GM19025 (cell line): ENCODE data around the gene FAM174C.
A peak's percentile ranks its signal among the peaks of the same experiment; 100 is the strongest.
"Not testable (repeated sequence)": the region's sequence is repeated elsewhere in the genome, so short reads cannot be mapped to it uniquely, and the experiment has no call there.

Experiments
- ATAC-seq: cut with Tn5 transposase; IDR thresholded peaks from one replicate; pipeline ENCODE4 v1.9.1; 2021; ENCODE audit warnings: mild to moderate bottlenecking, low read depth, moderate library complexity; ENCODE audit not compliant: unreplicated experiment

Gene FAM174C

DNA sequence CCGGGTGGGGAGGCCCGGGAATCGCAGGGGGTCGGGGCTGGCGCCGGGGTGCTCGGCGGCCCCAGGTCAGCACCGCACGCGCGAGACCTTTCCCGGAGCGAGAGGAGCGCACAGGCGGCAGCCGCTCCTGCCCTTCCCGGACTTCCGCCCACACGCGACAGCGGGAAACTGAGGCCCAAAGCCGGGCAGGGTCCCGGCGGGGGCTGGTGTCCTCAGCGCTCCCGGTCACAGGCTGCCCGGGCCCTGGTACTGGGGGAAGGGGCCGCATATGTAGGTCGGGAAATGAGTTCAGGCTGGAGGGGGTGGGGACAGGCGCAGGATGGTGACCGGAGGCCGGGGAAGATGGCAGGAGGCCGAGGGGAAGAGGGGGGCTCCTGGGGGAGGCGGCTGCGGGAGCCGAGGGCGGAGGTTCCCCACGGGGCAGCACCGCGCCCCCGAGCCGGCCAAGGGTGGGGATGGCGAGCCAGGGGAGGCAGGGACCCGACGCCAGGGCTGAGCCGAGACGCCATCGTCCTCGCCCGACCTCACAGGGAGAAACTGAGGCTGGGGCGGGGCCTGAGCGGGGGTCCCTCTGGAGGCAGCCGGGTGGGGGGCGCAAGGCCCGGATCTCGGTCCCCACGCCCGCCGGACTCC, 38.2 kb upstream of the FAM174C start:
- ATAC-seq, result no peak

DNA sequence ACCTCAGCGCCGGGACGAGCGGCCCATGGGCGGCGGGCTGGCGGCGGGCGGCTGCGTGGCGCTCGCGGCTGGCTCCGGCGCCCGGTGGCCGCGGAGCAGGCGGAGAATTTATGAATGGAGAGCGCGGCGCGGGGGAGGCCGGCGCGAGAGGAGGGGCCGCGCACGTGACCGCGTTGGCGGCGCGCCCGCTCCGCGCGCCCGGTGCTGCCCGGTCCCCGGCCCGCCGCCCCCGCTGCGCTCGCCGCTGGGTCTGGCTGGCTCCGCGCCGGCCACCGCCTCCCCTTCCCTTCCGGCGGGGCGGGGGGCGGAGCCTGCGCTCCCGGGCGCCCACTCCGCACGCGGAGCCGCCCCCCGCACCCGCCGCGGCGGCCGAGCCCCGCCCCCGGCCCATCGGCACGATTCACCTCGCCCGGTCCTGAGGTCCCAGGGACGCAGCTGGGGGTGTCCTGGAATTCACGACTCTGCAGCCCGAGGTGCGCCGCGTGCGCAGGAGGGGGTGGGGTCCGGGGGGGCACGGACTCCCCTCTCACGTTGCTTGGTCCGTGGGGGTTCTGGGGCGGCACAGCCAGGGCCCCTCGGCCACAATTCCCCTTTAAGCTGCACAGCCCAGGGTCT, 37.5 kb upstream of the FAM174C start, which contains the start of gene CBARP:
Gene CBARP, minus strand, starts transcription at position 252 of the 615 bp plus-strand sequence. CDS start 1,905 bp downstream, outside the sequence.
- no peak for ATAC-seq

DNA sequence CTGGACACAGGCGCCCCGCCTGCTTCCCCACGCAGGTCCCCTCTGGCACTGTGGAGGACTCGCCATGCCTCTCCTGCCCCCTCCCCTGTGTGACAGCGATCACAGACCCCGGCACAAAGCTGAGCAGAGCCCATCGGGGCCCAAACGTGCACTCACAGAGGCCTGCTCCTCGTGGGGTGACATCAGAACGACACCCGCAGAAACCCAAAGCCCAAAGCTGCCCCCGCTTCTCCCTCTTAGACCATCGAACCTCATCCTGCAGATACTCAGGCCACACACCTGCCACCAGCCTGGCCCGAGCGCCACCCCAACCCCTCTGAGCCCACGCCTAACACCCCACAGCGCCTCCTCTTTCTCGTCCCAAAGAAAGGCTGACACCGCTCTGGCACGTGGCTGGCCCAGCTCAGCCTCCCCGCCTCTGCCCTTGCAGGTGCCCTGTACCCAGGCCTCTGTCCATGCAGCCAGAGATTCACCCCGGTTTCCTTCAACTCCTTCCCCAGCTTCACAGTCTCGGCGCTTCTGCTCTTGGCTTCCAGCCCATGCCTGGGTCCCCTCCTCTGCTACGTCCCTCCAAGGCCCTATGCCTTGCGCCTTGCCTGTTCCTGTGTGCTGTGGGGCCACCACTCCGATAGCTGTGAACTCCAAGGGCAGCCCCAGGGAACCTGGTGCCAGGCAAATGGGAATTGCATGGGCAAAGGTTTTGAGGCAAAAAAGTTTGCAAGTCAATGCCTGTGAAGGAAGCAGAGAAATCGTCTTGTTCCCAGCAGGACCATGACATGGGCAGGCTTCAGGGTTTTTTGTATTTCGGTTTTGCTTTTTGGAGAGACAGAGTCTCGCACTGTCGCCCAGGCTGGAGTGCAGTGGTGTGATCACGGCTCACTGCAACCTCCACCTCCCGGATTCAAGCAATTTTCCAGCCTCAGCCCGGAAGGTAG, 36.7 kb upstream of the FAM174C start:
- ATAC-seq, result no peak

DNA sequence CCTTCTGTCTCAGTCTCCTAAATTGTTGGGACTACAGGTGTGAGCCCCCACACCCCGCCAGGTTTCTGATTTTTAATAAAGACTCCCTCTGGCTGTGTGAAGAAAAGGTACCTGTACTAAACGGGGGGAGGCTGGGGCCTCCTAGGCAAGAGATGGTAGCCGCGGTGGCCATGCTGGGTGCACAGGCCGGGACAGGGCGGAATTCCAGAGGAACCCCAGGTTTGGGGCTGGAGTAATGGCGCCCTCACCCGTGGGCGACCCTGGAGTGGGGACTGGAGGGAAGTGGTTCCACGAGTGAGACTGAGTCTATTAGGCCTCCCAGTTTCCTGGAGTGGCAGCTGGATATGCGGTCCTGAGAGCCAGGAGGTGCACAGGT, 35.9 kb upstream of the FAM174C start:
- no peak for ATAC-seq

DNA sequence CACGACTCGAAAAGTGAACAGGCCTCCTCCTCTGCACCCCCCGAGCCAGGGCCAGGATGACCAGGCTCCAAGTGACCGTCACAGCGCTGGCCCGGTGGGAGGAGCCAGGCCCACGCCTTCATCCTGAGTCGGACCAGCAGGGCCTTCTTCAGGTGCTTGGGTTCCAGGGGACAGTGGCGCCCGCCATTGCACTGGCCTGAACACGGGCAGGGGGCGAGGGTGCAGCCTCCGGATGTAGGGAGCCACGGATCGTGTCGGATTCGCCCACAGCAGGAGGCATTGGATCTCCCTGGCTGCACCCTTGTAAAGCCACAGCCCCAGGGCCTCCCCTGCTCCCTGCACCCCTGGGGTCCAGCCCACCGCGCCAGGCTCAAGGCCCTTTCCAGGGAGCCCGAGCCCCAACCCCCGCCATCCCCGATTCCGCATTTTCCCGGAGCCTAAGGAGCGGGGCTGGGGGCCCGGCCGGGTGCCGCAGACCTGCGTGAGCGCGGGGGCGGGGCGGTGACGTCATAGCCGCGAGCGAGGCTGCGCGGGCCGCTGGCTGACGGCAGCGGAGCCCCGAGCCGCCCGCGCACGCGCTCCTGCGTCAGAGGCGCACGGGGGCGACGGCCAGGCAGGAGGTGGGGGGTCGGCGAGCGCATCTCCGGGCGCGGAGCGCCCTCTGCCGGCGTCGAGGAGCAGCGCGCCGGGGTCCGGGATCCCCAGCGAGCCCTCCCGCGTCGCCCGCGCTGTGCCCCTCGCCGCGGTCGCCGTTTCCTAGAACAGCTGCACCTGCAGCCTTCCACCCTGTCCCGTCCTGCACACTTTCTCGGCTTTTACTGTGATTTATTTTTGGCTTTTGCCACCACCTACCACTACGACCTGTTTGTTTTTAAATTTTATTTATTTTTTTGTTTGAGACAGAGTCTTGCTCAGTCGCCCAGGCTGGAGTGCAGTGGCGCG, 35.3 kb upstream of the FAM174C start:
- peak; percentile 35 for ATAC-seq

DNA sequence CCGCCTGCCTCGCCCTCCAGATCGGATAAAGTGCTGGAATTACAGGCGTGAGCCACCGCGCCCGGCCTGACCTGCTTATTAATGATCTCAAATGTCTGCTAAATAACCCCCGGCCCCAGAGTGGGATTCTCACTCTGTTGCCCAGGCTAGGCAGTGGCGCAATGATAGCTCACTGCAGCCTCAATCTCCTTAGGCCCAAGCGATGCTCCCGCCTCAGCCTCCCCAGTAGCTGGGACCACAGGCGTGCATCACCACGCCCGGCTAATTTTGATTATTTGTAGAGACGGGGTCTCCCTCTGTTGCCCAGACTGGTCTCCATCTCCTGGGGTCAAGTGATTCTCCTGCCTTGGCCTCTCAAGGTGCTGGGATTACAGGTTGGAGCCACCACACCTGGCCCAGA, 34.4 kb upstream of the FAM174C start:
- ATAC-seq, result no peak

DNA sequence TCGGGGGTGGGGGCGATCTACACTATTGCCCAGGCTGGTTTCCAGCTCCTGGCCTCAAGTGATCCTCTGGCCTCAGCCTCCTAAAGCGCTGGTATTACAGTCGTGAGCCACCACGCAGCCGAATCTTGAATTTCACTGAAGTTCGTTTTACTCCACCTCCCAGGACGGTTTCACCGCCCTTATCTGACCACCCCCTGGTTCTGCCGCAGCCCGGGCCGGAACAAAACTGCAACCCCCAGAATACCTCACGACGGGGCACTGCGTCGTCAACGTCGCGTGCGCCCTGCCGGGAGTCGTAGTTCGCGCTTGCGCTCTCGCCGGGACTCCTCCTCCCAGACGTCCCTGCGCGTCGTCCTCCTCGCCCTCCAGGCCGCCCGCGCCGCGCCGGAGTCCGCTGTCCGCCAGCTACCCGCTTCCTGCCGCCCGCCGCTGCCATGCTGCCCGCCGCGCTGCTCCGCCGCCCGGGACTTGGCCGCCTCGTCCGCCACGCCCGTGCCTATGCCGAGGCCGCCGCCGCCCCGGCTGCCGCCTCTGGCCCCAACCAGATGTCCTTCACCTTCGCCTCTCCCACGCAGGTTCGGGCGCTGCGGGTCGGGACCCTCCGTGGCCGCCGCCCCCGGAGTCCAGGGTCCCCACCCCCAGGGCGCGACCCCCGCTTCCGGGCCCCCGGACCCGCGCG, 33.8 kb upstream of the FAM174C start, which contains the start of gene ATP5F1D:
Gene ATP5F1D, plus strand, starts transcription at position 335 of the 679 bp plus-strand sequence. Its CDS starts 100 bp downstream, at position 435.
- ATAC-seq, result peak; percentile 48

DNA sequence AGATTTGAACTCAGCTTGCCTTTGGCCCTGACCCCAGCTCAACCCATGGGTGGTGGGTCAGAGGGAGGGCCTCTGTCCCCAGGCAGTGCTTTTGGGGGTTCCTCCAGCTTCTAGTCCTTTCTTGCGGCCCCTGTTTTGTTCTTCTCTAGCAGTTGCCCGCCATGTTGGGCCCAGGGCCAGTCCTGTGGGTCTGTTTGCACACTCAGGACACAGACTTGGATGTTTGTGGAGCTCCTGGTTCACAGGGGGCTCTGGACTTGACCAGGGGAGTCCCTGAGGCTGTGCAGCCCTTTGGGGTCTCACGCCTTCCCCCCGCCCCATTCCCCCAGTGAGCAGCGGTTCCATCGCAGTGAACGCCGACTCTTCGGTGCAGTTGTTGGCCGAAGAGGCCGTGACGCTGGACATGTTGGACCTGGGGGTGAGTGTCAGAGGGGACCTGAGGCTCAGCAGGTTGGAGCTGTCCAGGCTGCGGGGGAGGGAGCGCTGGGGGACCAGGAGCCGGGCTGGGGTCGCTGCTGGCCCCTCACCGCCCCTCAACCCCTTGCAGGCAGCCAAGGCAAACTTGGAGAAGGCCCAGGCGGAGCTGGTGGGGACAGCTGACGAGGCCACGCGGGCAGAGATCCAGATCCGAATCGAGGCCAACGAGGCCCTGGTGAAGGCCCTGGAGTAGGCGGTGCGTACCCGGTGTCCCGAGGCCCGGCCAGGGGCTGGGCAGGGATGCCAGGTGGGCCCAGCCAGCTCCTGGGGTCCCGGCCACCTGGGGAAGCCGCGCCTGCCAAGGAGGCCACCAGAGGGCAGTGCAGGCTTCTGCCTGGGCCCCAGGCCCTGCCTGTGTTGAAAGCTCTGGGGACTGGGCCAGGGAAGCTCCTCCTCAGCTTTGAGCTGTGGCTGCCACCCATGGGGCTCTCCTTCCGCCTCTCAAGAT, 31.3 kb upstream of the FAM174C start:
- no peak for ATAC-seq

DNA sequence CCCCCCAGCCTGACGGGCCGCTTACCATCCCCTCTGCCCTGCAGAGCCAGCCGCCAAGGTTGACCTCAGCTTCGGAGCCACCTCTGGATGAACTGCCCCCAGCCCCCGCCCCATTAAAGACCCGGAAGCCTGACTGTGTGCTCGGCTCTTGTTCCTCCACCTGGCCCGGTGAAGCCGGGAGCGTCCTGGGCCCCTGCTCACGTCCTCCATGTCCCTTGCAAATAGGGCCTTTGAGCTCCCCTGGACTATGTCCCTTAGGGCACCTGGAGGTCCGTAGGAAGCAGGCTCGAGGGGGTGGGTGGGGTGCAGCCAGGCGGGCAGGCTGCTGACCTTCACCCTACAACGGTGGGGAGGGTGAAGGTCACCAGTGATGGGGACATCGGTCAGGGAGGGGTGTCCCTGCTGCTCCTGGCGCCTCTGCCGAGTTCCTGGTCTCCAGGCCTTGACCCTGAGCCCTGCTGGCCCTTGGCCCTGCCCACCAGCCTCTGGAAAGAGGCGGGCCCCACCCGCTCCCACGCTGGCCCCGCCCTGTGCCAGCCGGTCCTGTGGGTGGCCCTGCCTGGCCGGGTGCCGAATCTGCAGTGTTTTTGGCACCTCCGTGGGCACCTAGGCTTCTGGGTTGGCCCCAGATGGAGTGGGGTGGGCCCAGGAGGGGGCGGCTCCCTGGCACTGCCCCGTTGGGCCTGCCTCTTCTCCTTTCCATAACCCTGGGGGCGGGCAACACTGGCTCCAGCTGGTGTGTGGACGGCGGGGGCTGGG, 30.5 kb upstream of the FAM174C start:
- ATAC-seq, result no peak

DNA sequence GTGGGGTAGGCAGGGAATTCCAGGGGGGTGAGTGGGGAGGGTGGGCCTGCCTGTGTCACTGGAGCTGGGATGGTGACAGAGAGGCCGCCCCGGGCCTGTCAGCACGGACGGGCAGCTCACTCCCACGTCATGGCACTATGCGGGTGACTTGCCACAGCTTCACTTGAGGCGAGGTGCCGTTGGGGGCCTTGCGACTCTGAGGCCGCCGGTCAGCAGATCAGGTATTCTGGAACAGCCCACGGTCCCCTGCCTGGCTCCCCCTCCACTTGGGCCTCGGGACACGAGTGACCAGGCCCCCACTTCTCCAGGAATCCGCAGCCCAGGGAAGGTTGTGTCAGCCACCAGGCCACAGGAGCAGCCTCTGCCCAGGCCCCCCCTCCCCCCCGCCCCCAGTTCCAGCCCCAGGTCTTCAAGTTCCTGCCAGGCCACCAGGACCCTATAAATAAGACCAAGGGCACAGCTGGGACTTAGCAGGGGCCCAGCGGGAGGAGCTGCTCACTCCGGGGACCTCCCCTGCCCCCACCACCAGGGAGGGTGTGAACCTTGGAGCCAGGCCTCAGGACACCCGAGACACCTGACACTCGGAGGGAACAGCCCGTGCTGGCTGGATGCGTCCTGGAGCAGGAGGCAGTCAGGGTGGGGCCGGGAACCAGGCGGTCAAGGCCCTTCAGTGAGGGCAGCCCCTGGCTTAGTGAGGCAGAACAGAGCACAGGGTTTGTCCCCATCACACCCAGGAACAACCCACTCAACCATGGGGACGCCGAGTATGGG, 29.7 kb upstream of the FAM174C start:
- no peak for ATAC-seq

DNA sequence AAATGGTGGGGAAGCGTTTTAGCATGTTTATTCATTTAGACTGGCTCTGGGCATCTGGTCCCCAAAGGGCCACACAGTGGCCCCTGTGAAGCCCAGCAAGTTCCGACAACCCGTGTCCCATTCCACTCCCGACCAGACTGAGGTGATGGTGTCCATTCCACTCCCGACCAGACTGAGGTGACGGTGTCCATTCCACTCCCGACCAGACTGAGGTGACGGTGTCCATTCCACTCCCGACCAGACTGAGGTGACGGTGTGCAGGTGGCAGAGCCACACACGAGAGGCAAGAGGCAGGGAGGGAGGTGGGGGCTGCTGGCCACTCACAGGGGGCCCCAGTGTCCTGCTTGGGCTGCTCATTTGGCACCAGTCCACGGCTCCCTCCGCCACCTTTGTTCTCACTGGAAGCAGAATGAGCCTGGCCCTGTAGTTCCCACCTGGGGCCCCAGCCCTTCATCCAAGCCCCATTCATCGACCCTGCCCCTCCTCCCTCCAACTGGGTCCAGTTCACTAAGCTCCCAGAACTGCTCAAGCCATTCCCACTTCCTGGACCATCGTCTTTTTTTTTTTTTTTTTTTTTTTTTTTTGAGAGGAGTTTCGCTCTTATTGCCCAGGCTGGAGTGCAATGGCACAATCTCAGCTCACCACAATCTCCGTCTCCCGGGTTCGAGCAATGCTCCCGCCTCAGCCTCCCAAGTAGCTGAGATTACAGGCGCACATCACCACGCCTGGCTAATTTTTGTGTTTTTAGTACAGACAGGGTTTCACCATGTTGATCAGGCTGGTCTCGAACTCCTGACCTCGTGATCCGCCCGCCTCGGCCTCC, 28.9 kb upstream of the FAM174C start:
- not testable (repeated sequence) for ATAC-seq

DNA sequence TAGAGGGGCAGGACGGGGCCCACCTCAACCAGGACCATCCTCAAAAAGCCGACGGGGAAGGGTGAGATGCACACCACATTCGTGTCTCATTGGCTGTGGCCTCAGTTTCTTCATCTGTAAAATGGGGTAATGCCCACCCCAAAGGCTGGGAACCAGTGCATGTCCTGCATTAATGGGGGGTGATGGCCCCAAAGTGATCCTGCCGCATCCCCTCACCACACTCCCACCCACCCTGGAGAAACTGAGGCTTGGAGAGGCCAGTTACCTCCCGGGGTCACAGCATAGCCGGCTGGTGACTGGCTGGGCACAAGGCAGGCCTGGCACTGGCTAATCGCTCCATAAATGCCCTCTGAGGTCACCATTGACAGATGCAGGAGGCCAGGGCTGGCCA, 27.6 kb upstream of the FAM174C start:
- no peak for ATAC-seq

DNA sequence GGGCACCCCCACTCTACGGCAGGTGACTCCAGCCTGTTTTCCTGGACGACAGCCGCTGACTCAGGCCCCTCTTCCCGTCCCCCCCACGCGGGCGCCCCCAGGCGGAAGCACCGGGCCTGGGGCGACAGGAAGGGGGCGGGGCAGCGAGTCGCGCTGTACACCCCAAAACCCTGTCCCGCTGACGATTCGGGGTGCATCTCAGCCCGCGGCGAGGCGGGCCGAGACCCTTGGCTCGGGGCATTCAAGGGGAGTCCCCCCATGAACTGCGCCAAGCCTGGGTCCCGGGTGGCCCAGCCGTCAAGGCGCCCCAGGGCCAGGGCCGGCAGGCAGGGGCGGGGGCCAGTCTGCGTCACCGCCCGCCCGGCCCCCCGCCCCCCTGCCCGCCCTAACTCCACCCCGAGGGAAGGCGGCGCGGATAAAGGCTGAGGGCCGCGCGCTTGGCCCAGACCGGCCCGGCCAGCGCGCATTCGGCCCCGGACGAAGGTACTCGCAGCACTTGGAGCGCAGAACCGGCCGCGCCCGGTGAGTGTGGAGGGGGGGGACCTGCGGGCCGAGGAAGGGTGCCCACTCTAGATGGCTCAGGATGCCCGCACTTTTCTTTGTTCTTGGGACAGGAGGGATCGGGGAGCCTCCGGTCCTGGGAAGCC, 27.1 kb upstream of the FAM174C start, which contains the start of gene MIDN:
Gene MIDN, plus strand, starts transcription at position 445 of the 647 bp plus-strand sequence. CDS start 1,714 bp downstream, outside the sequence.
- peak; percentile 12 for ATAC-seq

DNA sequence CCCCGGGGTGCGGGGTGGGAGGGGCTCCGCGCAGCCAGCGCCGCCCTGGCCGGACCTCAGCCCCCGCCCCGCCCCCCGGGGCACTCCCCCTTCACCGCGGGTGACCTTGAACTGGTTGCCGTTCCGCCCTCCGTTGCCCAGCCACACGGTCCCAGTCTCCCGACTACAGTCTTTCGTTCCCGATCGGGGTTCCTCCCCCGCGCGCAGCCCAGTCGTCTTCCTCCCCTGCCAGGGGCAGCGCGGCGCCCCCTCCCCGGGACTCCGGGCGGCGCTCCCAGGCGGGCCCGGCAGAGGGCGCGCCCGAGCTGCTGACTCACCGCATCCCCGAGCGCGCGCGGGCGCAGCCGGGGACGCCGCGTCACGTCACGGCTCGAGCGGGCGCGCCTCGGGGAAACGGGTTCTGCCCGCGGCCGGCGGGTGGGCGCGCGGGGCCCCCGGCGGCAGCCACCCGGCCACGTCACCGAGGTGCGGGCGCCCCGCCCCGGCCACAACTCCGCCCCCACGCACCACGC, 26.5 kb upstream of the FAM174C start:
- ATAC-seq, result peak; percentile 21

DNA sequence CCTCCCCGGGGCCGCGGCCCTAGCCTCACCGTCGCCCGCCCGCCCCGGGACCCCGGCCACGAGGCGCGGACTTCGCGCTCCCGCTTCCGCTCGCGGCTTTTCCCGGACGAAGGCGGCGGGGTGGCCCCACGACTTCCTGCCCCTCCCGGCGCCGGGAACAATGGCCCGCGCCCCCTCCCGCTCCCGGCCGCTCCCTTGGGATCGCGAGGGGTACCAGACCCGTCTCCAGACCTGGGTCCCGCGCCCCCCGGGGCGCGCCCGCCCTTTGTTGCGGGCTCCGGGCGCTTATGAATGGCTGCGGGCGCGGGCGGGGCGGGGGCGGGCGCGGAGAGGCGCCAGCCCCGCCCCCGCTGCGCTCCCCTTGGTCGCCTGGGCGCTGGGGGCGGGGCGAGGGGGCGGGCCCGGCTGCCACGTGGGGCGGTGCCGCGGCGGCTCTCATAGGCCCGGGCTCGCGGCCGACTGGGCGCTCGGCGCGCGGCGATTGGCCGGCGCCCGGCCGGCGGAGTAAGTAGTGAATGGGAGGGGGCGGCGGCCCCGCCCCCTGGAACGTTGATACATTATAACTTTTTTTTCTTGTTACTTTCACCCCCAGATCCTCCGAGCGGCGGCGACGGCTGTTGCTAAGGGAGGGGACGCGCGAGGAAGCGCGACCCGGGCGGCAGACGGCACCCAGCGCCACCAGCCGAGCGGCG, 25.9 kb upstream of the FAM174C start:
- ATAC-seq, result peak; percentile 50
